Gastrocnemius medialis (tissue), 4 donors: ENCODE data around the gene ABTB2.

Source experiments
- POLR2A ChIP-seq, 2 donors: fragments of 450-650 bp; IDR thresholded peaks; one replicate each; pipeline ENCODE4 v1.6.1; 2017; ENCODE audit warnings: antibody characterized with exemption in 2 of 2, mild to moderate bottlenecking in 2 of 2, moderate library complexity in 2 of 2
- TF ChIP-seq, protein P1 (sequence below), 5 experiments: fragments of 450-650 bp in 3 of 5; fragments of 200-600 bp in 2 of 5; sonication (generic) in 2 of 5; IDR thresholded peaks in 4 of 5; conservative IDR thresholded peaks in 1 of 5; 1 replicate in 4 of 5; 2 replicates in 1 of 5; pipeline ENCODE4 v1.5.1; 2016 to 2019; ENCODE audit warnings: antibody characterized with exemption in 5 of 5, mild to moderate bottlenecking in 3 of 5, moderate library complexity in 3 of 5

DNA sequence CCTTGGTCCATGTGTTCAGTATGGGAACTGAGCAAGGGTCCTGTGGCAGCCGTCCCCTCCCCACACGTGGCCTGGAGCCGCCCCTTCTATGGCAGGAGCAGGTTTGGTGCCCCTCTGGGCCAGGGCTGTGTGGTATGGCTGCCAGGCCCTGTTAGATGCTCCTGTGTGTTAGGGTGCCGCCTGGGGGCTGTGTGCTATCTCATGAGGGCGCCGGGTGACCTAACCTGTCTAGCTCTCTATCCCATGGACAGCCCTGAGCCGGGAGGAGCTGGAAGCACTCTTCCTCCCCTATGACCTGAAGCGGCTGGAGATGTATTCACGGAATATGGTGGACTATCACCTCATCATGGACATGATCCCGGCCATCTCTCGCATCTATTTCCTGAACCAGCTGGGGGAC, 217.7 kb downstream of the ABTB2 start:
- TF ChIP-seq POLR2A (IDR thresholded peaks at IDR 0.05): no peak
- TF ChIP-seq, protein P1, sequence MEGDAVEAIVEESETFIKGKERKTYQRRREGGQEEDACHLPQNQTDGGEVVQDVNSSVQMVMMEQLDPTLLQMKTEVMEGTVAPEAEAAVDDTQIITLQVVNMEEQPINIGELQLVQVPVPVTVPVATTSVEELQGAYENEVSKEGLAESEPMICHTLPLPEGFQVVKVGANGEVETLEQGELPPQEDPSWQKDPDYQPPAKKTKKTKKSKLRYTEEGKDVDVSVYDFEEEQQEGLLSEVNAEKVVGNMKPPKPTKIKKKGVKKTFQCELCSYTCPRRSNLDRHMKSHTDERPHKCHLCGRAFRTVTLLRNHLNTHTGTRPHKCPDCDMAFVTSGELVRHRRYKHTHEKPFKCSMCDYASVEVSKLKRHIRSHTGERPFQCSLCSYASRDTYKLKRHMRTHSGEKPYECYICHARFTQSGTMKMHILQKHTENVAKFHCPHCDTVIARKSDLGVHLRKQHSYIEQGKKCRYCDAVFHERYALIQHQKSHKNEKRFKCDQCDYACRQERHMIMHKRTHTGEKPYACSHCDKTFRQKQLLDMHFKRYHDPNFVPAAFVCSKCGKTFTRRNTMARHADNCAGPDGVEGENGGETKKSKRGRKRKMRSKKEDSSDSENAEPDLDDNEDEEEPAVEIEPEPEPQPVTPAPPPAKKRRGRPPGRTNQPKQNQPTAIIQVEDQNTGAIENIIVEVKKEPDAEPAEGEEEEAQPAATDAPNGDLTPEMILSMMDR (IDR thresholded peaks at IDR 0.05 in 4 of 5, conservative IDR thresholded peaks at IDR 0.05 in 1 of 5): no peak
